ENCODE data around the gene CD96. TPM values are rescaled to one million over a fixed set of nuclear protein-coding genes. Genes with fewer than 3 reads are reported as not detected.
"Not testable (repeated sequence)": the region's sequence is repeated elsewhere in the genome, so short reads cannot be mapped to it uniquely, and the experiment has no call there.

The CD96 gene
- total RNA-seq, 2 donors from 2014 or later: 5.1 to 13.7 TPM

DNA sequence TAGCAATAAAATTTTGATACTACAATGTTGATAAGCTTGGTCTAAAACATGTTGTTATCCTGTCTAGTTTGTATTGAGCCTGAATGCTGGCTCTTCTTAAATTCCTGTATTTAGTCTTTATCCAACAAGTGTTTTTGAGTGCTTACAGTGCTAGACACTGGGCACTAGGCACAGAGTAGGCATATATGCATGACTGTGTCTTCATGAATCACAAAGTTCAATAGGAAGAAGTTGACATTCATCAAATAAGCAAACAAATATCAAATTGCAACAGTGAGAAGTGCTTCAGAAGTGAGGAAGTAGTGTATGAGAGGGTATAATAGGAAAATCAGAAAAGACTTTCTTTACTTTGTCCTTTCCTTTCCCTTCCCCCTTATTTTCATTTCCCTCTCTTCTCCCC lies 6.8 kb downstream of the CD96 start:
- DNase-seq (ENCODE audit: low spot score): no peak
- no peak for ATAC-seq (ENCODE audit: insufficient number of reproducible peaks, low FRiP score, low read depth)
- Histone ChIP-seq H3K4me3 (no peak overlapping the region), H3K4me1 (ENCODE audit: control insufficient read depth in 1 of 2, low read depth in 2 of 2) (no peaks in the 10 kb centered on the region), H3K27me3 (replicated peaks; ENCODE audit: insufficient read depth) (no peaks in the 10 kb centered on the region), H3K9me3 (no peaks in the 10 kb centered on the region), H3K27ac (no peak overlapping the region), H3K36me3 (no peaks in the 10 kb centered on the region)
- TF ChIP-seq, protein P1, sequence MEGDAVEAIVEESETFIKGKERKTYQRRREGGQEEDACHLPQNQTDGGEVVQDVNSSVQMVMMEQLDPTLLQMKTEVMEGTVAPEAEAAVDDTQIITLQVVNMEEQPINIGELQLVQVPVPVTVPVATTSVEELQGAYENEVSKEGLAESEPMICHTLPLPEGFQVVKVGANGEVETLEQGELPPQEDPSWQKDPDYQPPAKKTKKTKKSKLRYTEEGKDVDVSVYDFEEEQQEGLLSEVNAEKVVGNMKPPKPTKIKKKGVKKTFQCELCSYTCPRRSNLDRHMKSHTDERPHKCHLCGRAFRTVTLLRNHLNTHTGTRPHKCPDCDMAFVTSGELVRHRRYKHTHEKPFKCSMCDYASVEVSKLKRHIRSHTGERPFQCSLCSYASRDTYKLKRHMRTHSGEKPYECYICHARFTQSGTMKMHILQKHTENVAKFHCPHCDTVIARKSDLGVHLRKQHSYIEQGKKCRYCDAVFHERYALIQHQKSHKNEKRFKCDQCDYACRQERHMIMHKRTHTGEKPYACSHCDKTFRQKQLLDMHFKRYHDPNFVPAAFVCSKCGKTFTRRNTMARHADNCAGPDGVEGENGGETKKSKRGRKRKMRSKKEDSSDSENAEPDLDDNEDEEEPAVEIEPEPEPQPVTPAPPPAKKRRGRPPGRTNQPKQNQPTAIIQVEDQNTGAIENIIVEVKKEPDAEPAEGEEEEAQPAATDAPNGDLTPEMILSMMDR (IDR thresholded peaks at IDR 0.05): no peak

DNA sequence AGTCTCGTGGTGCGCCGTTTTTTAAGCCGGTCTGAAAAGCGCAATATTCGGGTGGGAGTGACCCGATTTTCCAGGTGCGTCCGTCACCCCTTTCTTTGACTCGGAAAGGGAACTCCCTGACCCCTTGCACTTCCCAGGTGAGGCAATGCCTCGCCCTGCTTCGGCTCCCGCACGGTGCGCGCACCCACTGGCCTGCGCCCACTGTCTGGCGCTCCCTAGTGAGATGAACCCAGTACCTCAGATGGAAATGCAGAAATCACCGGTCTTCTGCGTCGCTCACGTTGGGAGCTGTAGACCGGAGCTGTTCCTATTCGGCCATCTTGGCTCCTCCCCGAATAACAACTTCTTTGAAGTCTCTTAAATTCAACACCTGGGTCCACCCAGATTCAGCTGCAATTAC lies 19.9 kb downstream of the CD96 start:
- H3K4me1 ChIP-seq (ENCODE audit: control insufficient read depth in 1 of 2, low read depth in 2 of 2); H3K27me3 ChIP-seq (replicated peaks; ENCODE audit: insufficient read depth); H3K27ac ChIP-seq; ATAC-seq (ENCODE audit: insufficient number of reproducible peaks, low FRiP score, low read depth); H3K4me3 ChIP-seq; H3K9me3 ChIP-seq; DNase-seq (ENCODE audit: low spot score); H3K36me3 ChIP-seq: not testable (repeated sequence)

DNA sequence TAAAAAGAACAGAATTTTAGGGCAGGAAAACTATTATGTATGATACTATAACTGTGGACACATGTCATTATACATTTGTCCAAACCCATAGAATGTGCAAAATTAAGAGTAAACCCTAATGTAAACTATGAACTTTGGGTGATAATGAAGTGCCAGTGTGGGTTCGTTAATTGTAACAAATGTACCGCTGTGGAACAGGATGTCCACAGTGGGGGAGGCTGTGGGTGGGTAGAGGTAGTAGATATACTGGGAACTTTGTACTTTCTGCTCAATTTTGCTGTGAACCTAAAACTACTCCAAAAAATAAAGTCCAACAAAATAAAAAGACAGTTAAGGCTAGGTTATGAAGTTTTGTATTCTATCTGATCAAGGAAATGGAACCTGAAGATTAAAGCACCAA lies 24.8 kb downstream of the CD96 start:
- Histone ChIP-seq H3K9me3 (no peaks in the 10 kb centered on the region), H3K27me3 (replicated peaks; ENCODE audit: insufficient read depth) (no peaks in the 10 kb centered on the region), H3K27ac (no peak overlapping the region), H3K4me1 (ENCODE audit: control insufficient read depth in 1 of 2, low read depth in 2 of 2) (no peaks in the 10 kb centered on the region), H3K36me3 (no peaks in the 10 kb centered on the region), H3K4me3 (no peak overlapping the region)
- TF ChIP-seq, protein P1 (IDR thresholded peaks at IDR 0.05): no peak
- ATAC-seq (ENCODE audit: insufficient number of reproducible peaks, low FRiP score, low read depth) (no peak), DNase-seq (ENCODE audit: low spot score) (no peak)

DNA sequence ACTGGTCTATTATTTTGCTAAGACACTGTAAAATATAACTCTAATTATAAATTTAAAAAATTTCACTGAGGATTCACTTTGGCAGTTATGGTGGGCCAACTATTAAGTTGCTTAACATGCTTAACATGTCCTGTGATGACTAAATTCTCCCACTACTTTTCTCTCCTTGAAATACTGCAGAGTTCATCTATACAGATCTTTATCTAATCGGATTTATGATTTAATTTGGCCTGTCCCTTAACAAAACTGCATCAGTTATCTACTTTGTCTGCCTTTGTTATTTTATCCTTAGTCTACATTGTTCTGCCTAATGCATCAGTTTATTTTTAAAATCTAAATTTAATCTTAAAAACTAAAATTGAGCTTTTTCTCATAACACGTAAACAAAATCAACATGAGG lies 26.4 kb downstream of the CD96 start:
- DNase-seq (ENCODE audit: low spot score): no peak
- Histone ChIP-seq H3K27me3 (replicated peaks; ENCODE audit: insufficient read depth) (no peaks in the 10 kb centered on the region), H3K4me1 (ENCODE audit: control insufficient read depth in 1 of 2, low read depth in 2 of 2) (no peaks in the 10 kb centered on the region), H3K36me3 (no peaks in the 10 kb centered on the region), H3K4me3 (no peak overlapping the region), H3K9me3 (no peaks in the 10 kb centered on the region), H3K27ac (no peak overlapping the region)
- TF ChIP-seq, protein P1 (IDR thresholded peaks at IDR 0.05): no peak
- no peak for ATAC-seq (ENCODE audit: insufficient number of reproducible peaks, low FRiP score, low read depth)

DNA sequence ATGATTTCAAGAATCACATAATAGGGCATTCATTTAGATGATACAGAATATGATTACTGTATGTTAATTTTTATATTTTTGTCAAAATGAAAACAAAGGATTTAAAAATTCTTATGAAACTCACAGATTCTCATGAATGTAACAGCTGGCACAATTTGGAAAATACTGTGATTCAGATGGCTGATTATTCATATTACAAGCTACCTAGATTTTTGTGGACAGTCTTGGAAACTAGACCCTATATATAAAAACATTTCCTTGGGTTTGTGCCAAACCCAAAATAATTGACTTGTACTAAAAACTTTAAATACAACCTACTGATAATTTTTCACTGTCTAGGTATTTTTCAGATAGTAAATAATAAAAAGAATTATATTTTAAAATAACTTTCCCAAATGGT lies 26.9 kb downstream of the CD96 start:
- H3K27me3 ChIP-seq (replicated peaks; ENCODE audit: insufficient read depth): no peaks in the 10 kb centered on the region
- no peak overlapping the region for H3K27ac ChIP-seq
- no peaks in the 10 kb centered on the region for H3K4me1 ChIP-seq (ENCODE audit: control insufficient read depth in 1 of 2, low read depth in 2 of 2)
- H3K4me3 ChIP-seq: no peak overlapping the region
- no peaks in the 10 kb centered on the region for H3K9me3 ChIP-seq
- TF ChIP-seq, protein P1 (IDR thresholded peaks at IDR 0.05): no peak
- DNase-seq (ENCODE audit: low spot score) (no peak), ATAC-seq (ENCODE audit: insufficient number of reproducible peaks, low FRiP score, low read depth) (no peak)
- no peaks in the 10 kb centered on the region for H3K36me3 ChIP-seq

DNA sequence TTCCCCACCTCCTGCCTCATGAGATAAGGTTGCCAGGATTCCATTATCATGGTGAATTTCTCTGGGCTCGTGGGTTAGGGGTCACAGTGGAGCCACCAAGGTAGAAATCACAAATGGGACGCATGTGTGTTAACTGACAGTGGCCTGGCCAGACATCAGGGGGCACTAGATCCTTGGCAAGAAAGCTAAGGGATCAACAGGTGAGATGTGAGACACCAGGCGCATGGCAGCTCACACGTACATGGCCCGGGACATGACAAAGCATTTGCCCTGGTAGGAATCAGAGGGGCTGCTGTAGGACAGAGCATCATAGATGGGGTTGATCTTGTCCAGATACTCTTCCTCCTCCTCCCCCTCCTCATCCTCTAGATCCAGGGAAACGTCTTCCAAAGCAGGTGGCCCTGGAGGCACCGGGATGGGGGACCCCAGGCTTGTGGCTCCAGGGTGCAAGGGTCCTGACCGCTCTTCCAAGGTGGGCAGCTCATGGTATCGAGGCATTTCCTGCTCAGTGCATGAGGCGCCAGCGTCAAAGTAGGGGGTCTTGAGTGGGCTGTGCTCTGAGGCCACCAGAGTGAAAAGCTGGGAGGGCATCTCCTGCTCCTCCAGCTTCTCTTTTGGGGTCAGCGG lies 28.5 kb downstream of the CD96 start:
- H3K4me3 ChIP-seq: no peak overlapping the region
- TF ChIP-seq, protein P1 (IDR thresholded peaks at IDR 0.05): no peak
- ATAC-seq (ENCODE audit: insufficient number of reproducible peaks, low FRiP score, low read depth): no peak
- H3K4me1 ChIP-seq (ENCODE audit: control insufficient read depth in 1 of 2, low read depth in 2 of 2): no peaks in the 10 kb centered on the region
- no peaks in the 10 kb centered on the region for H3K27me3 ChIP-seq (replicated peaks; ENCODE audit: insufficient read depth)
- H3K27ac ChIP-seq: no peak overlapping the region
- DNase-seq (ENCODE audit: low spot score): no peak
- no peaks in the 10 kb centered on the region for H3K36me3 ChIP-seq
- no peaks in the 10 kb centered on the region for H3K9me3 ChIP-seq

Data from thoracic aorta (tissue), 2 donors.